SH-SY5Y (cell line): ENCODE data around the gene MREG.

ENCODE experiments used
- GATA2 ChIP-seq: IDR thresholded peaks from 2 replicates; pipeline ENCODE4 v1.6.1; 2011; ENCODE audit warnings: mild to moderate bottlenecking, low read depth, low read length
- GATA3 ChIP-seq: IDR thresholded peaks from 2 replicates; pipeline ENCODE4 v1.6.1; 2011; ENCODE audit warnings: low read depth, mild to moderate bottlenecking, low read length, moderate library complexity

MREG gene

GRCh38 chr2:216013080-216013909 is at the start of gene MREG:
TSS of gene MREG (minus strand) at chr2:216013551. CDS start at chr2:216013327, 224 bp downstream.
- TF ChIP-seq GATA2 = no peak
- TF ChIP-seq GATA3 = no peak

GRCh38 chr2:216059233-216059834 is 46.0 kb upstream of the MREG start:
- TF ChIP-seq GATA2 (no peak), GATA3 (no peak)

GRCh38 chr2:216057688-216058193 is 44.4 kb upstream of the MREG start:
- TF ChIP-seq GATA3 (no peak), GATA2 (no peak)

- TF ChIP-seq GATA3 (no peak), GATA2 (no peak)
These were observed 43.4 kb upstream of the MREG start for GRCh38 chr2:216056739-216057138.

- no peak for TF ChIP-seq GATA2
- no peak for TF ChIP-seq GATA3
These were observed 42.3 kb upstream of the MREG start for GRCh38 chr2:216055680-216056079.

GRCh38 chr2:216052420-216052819 is 39.1 kb upstream of the MREG start:
- TF ChIP-seq GATA2 (no peak), GATA3 (no peak)

- TF ChIP-seq GATA2 = no peak
- TF ChIP-seq GATA3 = no peak
These were observed 38.0 kb upstream of the MREG start for GRCh38 chr2:216051350-216051749.

- no peak for TF ChIP-seq GATA3
- TF ChIP-seq GATA2 = no peak
These were observed 36.1 kb upstream of the MREG start for GRCh38 chr2:216049452-216049851.

GRCh38 chr2:216047397-216047796 is 34.0 kb upstream of the MREG start:
- no peak for TF ChIP-seq GATA3
- TF ChIP-seq GATA2 = no peak

GRCh38 chr2:216044883-216045486 is 31.6 kb upstream of the MREG start:
- no peak for TF ChIP-seq GATA2

- TF ChIP-seq GATA3 = no peak
- TF ChIP-seq GATA2 = no peak
These were observed 30.6 kb upstream of the MREG start for GRCh38 chr2:216043949-216044348.

- TF ChIP-seq GATA3 (no peak), GATA2 (no peak)
These were observed 28.1 kb upstream of the MREG start for GRCh38 chr2:216041438-216041837.

- TF ChIP-seq GATA2 (no peak), GATA3 (no peak)
These were observed 26.6 kb upstream of the MREG start for GRCh38 chr2:216039918-216040317.

GRCh38 chr2:216034065-216034464 is 20.7 kb upstream of the MREG start:
- TF ChIP-seq GATA2 (no peak), GATA3 (no peak)
